ENCODE measurements around the gene IKZF2.
A peak's percentile ranks its signal among the peaks of the same experiment; 100 is the strongest.

IKZF2 gene

GRCh38 chr2:213152065-213152794 is 818 bp upstream of the IKZF2 start:
- peak; percentile 74 for DNase-seq

GRCh38 chr2:213150315-213151097 is 906 bp downstream of the IKZF2 start:
- no peaks in the 10 kb centered on the region for H3K36me3 Mint-ChIP-seq (ENCODE audit: low read depth)
- DNase-seq: peak; percentile 42
- peak overlapping the region; percentile 72 for H3K27ac Mint-ChIP-seq
- no peak for TF ChIP-seq CTCF (IDR thresholded peaks at IDR 0.05)
- peak overlapping the region; percentile 96 for H3K4me3 Mint-ChIP-seq
- H3K4me1 Mint-ChIP-seq: peaks cover 45% of the 10 kb centered on the region
- H3K9me3 Mint-ChIP-seq: no peaks in the 10 kb centered on the region
- H3K27me3 Mint-ChIP-seq (ENCODE audit: low read depth, poor library complexity): peaks cover 11% of the 10 kb centered on the region

More at GRCh38 chr2:213152065-213152794, 818 bp upstream of the IKZF2 start:
- H3K9me3 Mint-ChIP-seq: no peaks in the 10 kb centered on the region
- H3K4me3 Mint-ChIP-seq: peak overlapping the region; percentile 84
- H3K27me3 Mint-ChIP-seq (ENCODE audit: low read depth, poor library complexity): peaks cover 11% of the 10 kb centered on the region
- H3K36me3 Mint-ChIP-seq (ENCODE audit: low read depth): no peaks in the 10 kb centered on the region
- peaks cover 45% of the 10 kb centered on the region for H3K4me1 Mint-ChIP-seq
- TF ChIP-seq CTCF (IDR thresholded peaks at IDR 0.05): no peak
- peak overlapping the region; percentile 88 for H3K27ac Mint-ChIP-seq

GRCh38 chr2:213149949-213150314 is 1.5 kb downstream of the IKZF2 start:
- DNase-seq: no peak
- Mint-ChIP-seq H3K9me3 (no peaks in the 10 kb centered on the region), H3K27me3 (ENCODE audit: low read depth, poor library complexity) (peaks cover 11% of the 10 kb centered on the region), H3K36me3 (ENCODE audit: low read depth) (no peaks in the 10 kb centered on the region), H3K4me1 (peaks cover 45% of the 10 kb centered on the region), H3K27ac (peak overlapping the region; percentile 72), H3K4me3 (peak overlapping the region; percentile 96)
- no peak for TF ChIP-seq CTCF (IDR thresholded peaks at IDR 0.05)

GRCh38 chr2:213149294-213149875 is 2.0 kb downstream of the IKZF2 start:
- no peak for TF ChIP-seq CTCF (IDR thresholded peaks at IDR 0.05)
- peaks cover 11% of the 10 kb centered on the region for H3K27me3 Mint-ChIP-seq (ENCODE audit: low read depth, poor library complexity)
- H3K27ac Mint-ChIP-seq: no peak overlapping the region
- H3K9me3 Mint-ChIP-seq: no peaks in the 10 kb centered on the region
- no peaks in the 10 kb centered on the region for H3K36me3 Mint-ChIP-seq (ENCODE audit: low read depth)
- no peak for DNase-seq
- peaks cover 45% of the 10 kb centered on the region for H3K4me1 Mint-ChIP-seq
- peak overlapping the region; percentile 96 for H3K4me3 Mint-ChIP-seq

GRCh38 chr2:213148572-213149261 is 2.7 kb downstream of the IKZF2 start:
- Mint-ChIP-seq H3K36me3 (ENCODE audit: low read depth) (no peaks in the 10 kb centered on the region), H3K27ac (no peak overlapping the region), H3K27me3 (ENCODE audit: low read depth, poor library complexity) (peaks cover 11% of the 10 kb centered on the region), H3K9me3 (no peaks in the 10 kb centered on the region), H3K4me1 (peaks cover 42% of the 10 kb centered on the region), H3K4me3 (peak overlapping the region; percentile 96)
- no peak for DNase-seq
- no peak for TF ChIP-seq CTCF (IDR thresholded peaks at IDR 0.05)
